GM18517 (cell line): Measurements from ENCODE around the gene LHX6.

Source experiments
- ATAC-seq: cut with Tn5 transposase; IDR thresholded peaks from one replicate; pipeline ENCODE4 v1.9.1; 2021; ENCODE audit warnings: mild to moderate bottlenecking, moderate library complexity; ENCODE audit not compliant: unreplicated experiment

LHX6 gene

GRCh38 chr9:122236681-122237080, 7.9 kb upstream of the LHX6 start:
- no peak for ATAC-seq

- ATAC-seq: no peak
These were observed 5.4 kb upstream of the LHX6 start for GRCh38 chr9:122234022-122234748.

GRCh38 chr9:122232796-122233306, 4.1 kb upstream of the LHX6 start:
- ATAC-seq: no peak

GRCh38 chr9:122229485-122229837, 704 bp upstream of the LHX6 start:
- no peak for ATAC-seq

GRCh38 chr9:122228191-122228567, 578 bp downstream of the LHX6 start:
- no peak for ATAC-seq

GRCh38 chr9:122227575-122227900, 1.2 kb downstream of the LHX6 start:
- ATAC-seq: no peak

GRCh38 chr9:122226758-122227574, 1.8 kb downstream of the LHX6 start:
- no peak for ATAC-seq

GRCh38 chr9:122226142-122226757, 2.5 kb downstream of the LHX6 start:
- no peak for ATAC-seq

- ATAC-seq: no peak
These were observed 3.2 kb downstream of the LHX6 start for GRCh38 chr9:122225312-122226141.

- no peak for ATAC-seq
These were observed 5.3 kb downstream of the LHX6 start for GRCh38 chr9:122223435-122223834.

GRCh38 chr9:122222791-122223190, 6.0 kb downstream of the LHX6 start:
- ATAC-seq: no peak

- no peak for ATAC-seq
These were observed 7.5 kb downstream of the LHX6 start for GRCh38 chr9:122221183-122221811.

- no peak for ATAC-seq
These were observed 8.0 kb downstream of the LHX6 start for GRCh38 chr9:122220673-122221182.

GRCh38 chr9:122219856-122220672, 8.7 kb downstream of the LHX6 start:
- no peak for ATAC-seq

- ATAC-seq: no peak
These were observed 9.6 kb downstream of the LHX6 start for GRCh38 chr9:122218935-122219855.

GRCh38 chr9:122218071-122218934, 10.5 kb downstream of the LHX6 start:
- ATAC-seq: no peak

GRCh38 chr9:122217640-122218039, 11.1 kb downstream of the LHX6 start:
- ATAC-seq: no peak
